Mesenchymal stem cell (in vitro differentiated cells and primary cell): ENCODE data around the gene ZNF474.

Experiments used
- DNase-seq: peaks from one replicate; pipeline ENCODE4 v3.0.0-alpha.2; 2013
- H2AFZ ChIP-seq: one replicate; pipeline ENCODE4 v1.6.1; 2013; ENCODE audit warnings: low read depth, mild to moderate bottlenecking, control low read depth, inconsistent platforms, low read length, moderate library complexity
- H2AK5ac ChIP-seq: 2 replicates; pipeline ENCODE4 v1.6.1; 2013; ENCODE audit warnings: low read length, moderate library complexity, mild to moderate bottlenecking, inconsistent platforms; ENCODE audit not compliant: severe bottlenecking
- H2BK120ac ChIP-seq: one replicate; pipeline ENCODE4 v1.6.1; 2013; ENCODE audit warnings: low read depth, mild to moderate bottlenecking, inconsistent platforms, low read length, moderate library complexity
- H2BK12ac ChIP-seq, 2 experiments: one replicate each; pipeline ENCODE4 v1.6.1; 2013; ENCODE audit warnings: inconsistent platforms in 2 of 2, low read length in 2 of 2, mild to moderate bottlenecking in 2 of 2, moderate library complexity in 2 of 2, control low read depth in 1 of 2
- H2BK15ac ChIP-seq: one replicate; pipeline ENCODE4 v1.6.1; 2013; ENCODE audit warnings: mild to moderate bottlenecking, low read depth, inconsistent platforms; ENCODE audit not compliant: poor library complexity, severe bottlenecking
- H2BK5ac ChIP-seq: 2 replicates; pipeline ENCODE4 v1.6.1; 2013; ENCODE audit warnings: low read depth, mild to moderate bottlenecking, low read length, control low read depth, inconsistent platforms; ENCODE audit not compliant: poor library complexity, severe bottlenecking
- H3K14ac ChIP-seq, 2 experiments: one replicate each; pipeline ENCODE4 v1.6.1; 2013; ENCODE audit warnings: inconsistent platforms in 2 of 2, low read length in 2 of 2, control low read depth in 1 of 2, mild to moderate bottlenecking in 1 of 2, moderate library complexity in 1 of 2
- H3K18ac ChIP-seq, 2 experiments: one replicate each; pipeline ENCODE4 v1.6.1; 2013; ENCODE audit warnings: inconsistent platforms in 2 of 2, low read length in 2 of 2, control low read depth in 1 of 2, low read depth in 1 of 2, mild to moderate bottlenecking in 1 of 2
- H3K23ac ChIP-seq, 2 experiments: one replicate each; pipeline ENCODE4 v1.6.1; 2013; ENCODE audit warnings: inconsistent platforms in 2 of 2, low read length in 2 of 2, mild to moderate bottlenecking in 2 of 2, moderate library complexity in 2 of 2, control low read depth in 1 of 2
- H3K27ac ChIP-seq: 2 replicates; pipeline ENCODE4 v1.5.1; 2013; ENCODE audit warnings: mild to moderate bottlenecking, moderate library complexity, low read length, control low read depth, inconsistent platforms; ENCODE audit not compliant: poor library complexity, severe bottlenecking
- H3K27me3 ChIP-seq, 2 experiments: 2 replicates each; pipeline versions ENCODE4 v1.6.1 to v1.7.0; 2013; ENCODE audit warnings: low read length in 2 of 2, mild to moderate bottlenecking in 2 of 2, moderate library complexity in 2 of 2, control low read depth in 1 of 2, inconsistent platforms in 1 of 2; ENCODE audit not compliant: control insufficient read depth in 1 of 2, insufficient read depth in 1 of 2
- H3K36me3 ChIP-seq, 2 experiments: 2 replicates each; pipeline versions ENCODE4 v1.6.1 to v1.7.0; 2013; ENCODE audit warnings: low read length in 2 of 2, control low read depth in 1 of 2, inconsistent platforms in 1 of 2, low read depth in 1 of 2, mild to moderate bottlenecking in 1 of 2; ENCODE audit not compliant: insufficient read depth in 2 of 2, control insufficient read depth in 1 of 2
- H3K4ac ChIP-seq, 2 experiments: one replicate each; pipeline ENCODE4 v1.6.1; 2013; ENCODE audit warnings: inconsistent platforms in 2 of 2, low read length in 2 of 2, mild to moderate bottlenecking in 2 of 2, moderate library complexity in 2 of 2, control low read depth in 1 of 2, low read depth in 1 of 2
- H3K4me1 ChIP-seq: 2 replicates; pipeline ENCODE4 v1.6.1; 2013; ENCODE audit warnings: low read depth, low read length, control low read depth; ENCODE audit not compliant: control insufficient read depth, insufficient read depth
- H3K4me2 ChIP-seq: 2 replicates; pipeline ENCODE4 v1.6.1; 2013; ENCODE audit warnings: low read length, mild to moderate bottlenecking, inconsistent platforms; ENCODE audit not compliant: poor library complexity, severe bottlenecking
- H3K4me3 ChIP-seq, 2 experiments: 2 replicates each; pipeline versions ENCODE4 v1.5.1 to v1.7.0; 2013; ENCODE audit warnings: low read length in 2 of 2, mild to moderate bottlenecking in 2 of 2, control low read depth in 1 of 2, low read depth in 1 of 2; ENCODE audit not compliant: insufficient read depth in 1 of 2
- H3K79me1 ChIP-seq: replicated peaks from 2 replicates; pipeline ENCODE4 v1.6.1; 2013; ENCODE audit warnings: mild to moderate bottlenecking, control low read depth, low read length, inconsistent platforms; ENCODE audit not compliant: poor library complexity, severe bottlenecking
- H3K9ac ChIP-seq: 2 replicates; pipeline ENCODE4 v1.7.0; 2013; ENCODE audit warnings: mild to moderate bottlenecking, low read length, moderate library complexity
- H3K9me3 ChIP-seq: 2 replicates; pipeline ENCODE4 v1.7.0; 2013; ENCODE audit warnings: mild to moderate bottlenecking, low read length; ENCODE audit not compliant: control insufficient read depth
- H4K8ac ChIP-seq: one replicate; pipeline ENCODE4 v1.6.1; 2013; ENCODE audit warnings: inconsistent platforms, mild to moderate bottlenecking, low read length, moderate library complexity
- H4K91ac ChIP-seq: one replicate; pipeline ENCODE4 v1.6.1; 2013; ENCODE audit warnings: mild to moderate bottlenecking, low read length, inconsistent platforms
- WGBS: methylation state at CpG from one replicate; pipeline ENCODE4 v1.1.7; 2013; ENCODE audit warnings: mixed read lengths; 5-methylcytosine and 5-hydroxymethylcytosine counted together

Gene ZNF474

GRCh38 chr5:122190156-122190555 is 60.8 kb downstream of the ZNF474 start:
- H3K18ac ChIP-seq: no peak overlapping the region

GRCh38 chr5:122192497-122193496 is 63.5 kb downstream of the ZNF474 start:
- Histone ChIP-seq H2BK12ac (no peak overlapping the region), H3K27me3 (no peaks in the 10 kb centered on the region), H3K79me1 (no peaks in the 10 kb centered on the region), H3K18ac (no peak overlapping the region), H3K4me3 (no peak overlapping the region), H2AK5ac (no peak overlapping the region), H3K9ac (peak overlapping the region; percentile 40), H4K8ac (no peak overlapping the region), H3K14ac (no peak overlapping the region), H2BK15ac (no peak overlapping the region), H3K27ac (no peak overlapping the region), H4K91ac (no peak overlapping the region), H3K4ac (no peak overlapping the region), H3K4me1 (no peaks in the 10 kb centered on the region), H2AFZ (no peak overlapping the region), H3K36me3 (no peaks in the 10 kb centered on the region), H2BK120ac (no peak overlapping the region), H2BK5ac (no peak overlapping the region), H3K23ac (no peak overlapping the region), H3K9me3 (no peaks in the 10 kb centered on the region), H3K4me2 (no peak overlapping the region)
- DNase-seq: peak; percentile 71
- 45% methylated on average over 6 of the region's 8 CpGs for WGBS

More at GRCh38 chr5:122190156-122190555, 60.8 kb downstream of the ZNF474 start:
- H3K36me3 ChIP-seq: no peaks in the 10 kb centered on the region
- H2BK12ac ChIP-seq: no peak overlapping the region
- H2BK120ac ChIP-seq: no peak overlapping the region
- H3K9me3 ChIP-seq: no peaks in the 10 kb centered on the region
- no peak overlapping the region for H2BK5ac ChIP-seq
- WGBS: 83% methylated on average over 3 of the region's 3 CpGs
- H3K27me3 ChIP-seq: no peaks in the 10 kb centered on the region
- H3K4me2 ChIP-seq: no peak overlapping the region
- H3K4me3 ChIP-seq: no peak overlapping the region
- no peak for DNase-seq
- H3K23ac ChIP-seq: no peak overlapping the region
- H3K14ac ChIP-seq: no peak overlapping the region
- no peaks in the 10 kb centered on the region for H3K79me1 ChIP-seq
- no peaks in the 10 kb centered on the region for H3K4me1 ChIP-seq
- no peak overlapping the region for H2BK15ac ChIP-seq
- no peak overlapping the region for H2AK5ac ChIP-seq
- no peak overlapping the region for H2AFZ ChIP-seq
- H4K91ac ChIP-seq: no peak overlapping the region
- no peak overlapping the region for H4K8ac ChIP-seq
- no peak overlapping the region for H3K9ac ChIP-seq
- no peak overlapping the region for H3K4ac ChIP-seq
- no peak overlapping the region for H3K27ac ChIP-seq

GRCh38 chr5:122195802-122196394 is 66.6 kb downstream of the ZNF474 start:
- Histone ChIP-seq H3K36me3 (no peaks in the 10 kb centered on the region), H3K18ac (no peak overlapping the region), H2BK120ac (no peak overlapping the region), H3K9me3 (no peaks in the 10 kb centered on the region), H3K4me3 (no peak overlapping the region), H4K91ac (no peak overlapping the region), H2BK15ac (no peak overlapping the region), H3K4me1 (no peaks in the 10 kb centered on the region), H2AK5ac (no peak overlapping the region), H3K4ac (no peak overlapping the region), H3K4me2 (no peak overlapping the region), H2AFZ (no peak overlapping the region), H3K79me1 (no peaks in the 10 kb centered on the region), H3K9ac (no peak overlapping the region), H2BK5ac (no peak overlapping the region), H3K27ac (no peak overlapping the region), H4K8ac (no peak overlapping the region), H2BK12ac (no peak overlapping the region), H3K27me3 (peaks cover 0 to 3% of the 10 kb centered on the region in 2 experiments), H3K14ac (no peak overlapping the region), H3K23ac (no peak overlapping the region)
- 0% methylated on average over 2 of the region's 3 CpGs for WGBS
- DNase-seq: peak; percentile 69

- WGBS: 74% methylated on average over 3 of the region's 3 CpGs
Observed at GRCh38 chr5:122199146-122199545, 69.8 kb downstream of the ZNF474 start.

More at GRCh38 chr5:122199146-122199545, 69.8 kb downstream of the ZNF474 start:
- Histone ChIP-seq H3K36me3 (no peaks in the 10 kb centered on the region), H3K9me3 (no peaks in the 10 kb centered on the region), H4K8ac (no peak overlapping the region), H3K4ac (no peak overlapping the region), H3K79me1 (no peaks in the 10 kb centered on the region), H2AFZ (no peak overlapping the region), H3K4me3 (no peak overlapping the region), H2BK120ac (no peak overlapping the region), H3K14ac (no peak overlapping the region), H2BK15ac (no peak overlapping the region), H3K4me2 (no peak overlapping the region), H2BK5ac (no peak overlapping the region), H3K27me3 (peaks cover 0 to 3% of the 10 kb centered on the region in 2 experiments), H2AK5ac (no peak overlapping the region), H3K18ac (no peak overlapping the region), H4K91ac (no peak overlapping the region), H3K27ac (no peak overlapping the region), H3K4me1 (no peaks in the 10 kb centered on the region), H2BK12ac (no peak overlapping the region), H3K9ac (no peak overlapping the region), H3K23ac (no peak overlapping the region)
- DNase-seq: no peak
